Stomach (tissue), 4 donors: Measurements from ENCODE around the gene RAB20.

ENCODE experiments used
- POLR2AphosphoS5 ChIP-seq, 3 donors: sonication (generic); formaldehyde crosslinking; IDR thresholded peaks; one replicate each; pipeline ENCODE4 v1.6.1; 2016; ENCODE audit warnings: antibody characterized with exemption in 3 of 3
- TF ChIP-seq, protein P1 (sequence below), 7 experiments: fragments of 450-650 bp in 4 of 7; fragments of 200-600 bp in 3 of 7; sonication (generic) in 3 of 7; IDR thresholded peaks; one replicate each; pipeline ENCODE4 v1.5.1; 2016 to 2019; ENCODE audit warnings: antibody characterized with exemption in 7 of 7, control low read depth in 2 of 7, mild to moderate bottlenecking in 1 of 7

DNA sequence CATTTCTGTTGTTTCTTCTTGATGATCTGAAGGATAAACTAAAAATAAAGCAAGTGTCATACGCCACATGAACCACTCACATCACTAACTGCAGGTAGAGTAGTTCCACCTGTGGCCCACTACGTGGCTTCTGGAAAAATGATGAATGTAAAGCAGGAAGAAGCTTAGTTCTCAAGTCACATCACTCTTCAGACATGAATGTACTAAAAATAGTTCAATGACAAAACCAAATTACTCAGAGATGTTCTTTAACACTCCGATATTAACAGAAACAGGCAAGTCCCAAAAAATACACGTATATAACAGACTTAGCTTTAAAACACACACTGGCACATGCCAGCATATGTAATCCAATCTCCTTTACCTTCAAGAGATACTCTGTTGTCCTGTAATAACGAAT lies 21.6 kb downstream of the RAB20 start:
- no peak for TF ChIP-seq POLR2AphosphoS5 (IDR thresholded peaks at IDR 0.05)
- TF ChIP-seq, protein P1, sequence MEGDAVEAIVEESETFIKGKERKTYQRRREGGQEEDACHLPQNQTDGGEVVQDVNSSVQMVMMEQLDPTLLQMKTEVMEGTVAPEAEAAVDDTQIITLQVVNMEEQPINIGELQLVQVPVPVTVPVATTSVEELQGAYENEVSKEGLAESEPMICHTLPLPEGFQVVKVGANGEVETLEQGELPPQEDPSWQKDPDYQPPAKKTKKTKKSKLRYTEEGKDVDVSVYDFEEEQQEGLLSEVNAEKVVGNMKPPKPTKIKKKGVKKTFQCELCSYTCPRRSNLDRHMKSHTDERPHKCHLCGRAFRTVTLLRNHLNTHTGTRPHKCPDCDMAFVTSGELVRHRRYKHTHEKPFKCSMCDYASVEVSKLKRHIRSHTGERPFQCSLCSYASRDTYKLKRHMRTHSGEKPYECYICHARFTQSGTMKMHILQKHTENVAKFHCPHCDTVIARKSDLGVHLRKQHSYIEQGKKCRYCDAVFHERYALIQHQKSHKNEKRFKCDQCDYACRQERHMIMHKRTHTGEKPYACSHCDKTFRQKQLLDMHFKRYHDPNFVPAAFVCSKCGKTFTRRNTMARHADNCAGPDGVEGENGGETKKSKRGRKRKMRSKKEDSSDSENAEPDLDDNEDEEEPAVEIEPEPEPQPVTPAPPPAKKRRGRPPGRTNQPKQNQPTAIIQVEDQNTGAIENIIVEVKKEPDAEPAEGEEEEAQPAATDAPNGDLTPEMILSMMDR (IDR thresholded peaks at IDR 0.05) = no peak
